Smooth muscle cell (in vitro differentiated cells): Measurements from ENCODE around the gene SLIT3. TPM values are rescaled to one million over a fixed set of nuclear protein-coding genes. Genes with fewer than 3 reads are reported as not detected.

Experiments
- DNase-seq: peaks from one replicate; lab custom pipeline; 2025; ENCODE audit not compliant: unreplicated experiment; lab: John Stamatoyannopoulos, UW
- H2AFZ ChIP-seq: fragments of 200-600 bp; sonication (generic); 2 replicates; pipeline ENCODE4 v1.6.0; 2016; ENCODE audit warnings: antibody characterized with exemption, low read depth, mild to moderate bottlenecking
- H3F3A ChIP-seq: fragments of 200-600 bp; sonication (generic); 2 replicates; pipeline ENCODE4 v1.6.0; 2017; ENCODE audit warnings: antibody characterized with exemption, low read depth
- H3K27ac ChIP-seq: fragments of 200-600 bp; sonication (generic); 2 replicates; pipeline ENCODE4 v1.5.1; 2016; ENCODE audit warnings: low read depth, mild to moderate bottlenecking
- H3K27me3 ChIP-seq: fragments of 200-600 bp; sonication (generic); 2 replicates; pipeline ENCODE4 v1.6.1; 2016; ENCODE audit warnings: low read depth, mild to moderate bottlenecking
- H3K36me3 ChIP-seq: fragments of 200-600 bp; sonication (generic); 2 replicates; pipeline ENCODE4 v1.5.1; 2016; ENCODE audit warnings: low read depth
- H3K4me1 ChIP-seq: fragments of 200-600 bp; sonication (generic); 2 replicates; pipeline ENCODE4 v1.5.1; 2016; ENCODE audit warnings: low read depth
- H3K4me2 ChIP-seq: fragments of 200-600 bp; sonication (generic); 2 replicates; pipeline ENCODE4 v1.6.0; 2016; ENCODE audit warnings: mild to moderate bottlenecking
- H3K4me3 ChIP-seq: fragments of 200-600 bp; sonication (generic); 2 replicates; pipeline ENCODE4 v1.5.1; 2016; ENCODE audit warnings: mild to moderate bottlenecking
- H3K79me2 ChIP-seq: fragments of 200-600 bp; sonication (generic); 2 replicates; pipeline ENCODE4 v1.6.0; 2016; ENCODE audit warnings: low read depth, mild to moderate bottlenecking
- H3K9ac ChIP-seq: fragments of 200-600 bp; sonication (generic); 2 replicates; pipeline ENCODE4 v1.6.0; 2016; ENCODE audit warnings: low read depth
- H3K9me3 ChIP-seq: fragments of 200-600 bp; sonication (generic); replicated peaks from 2 replicates; pipeline ENCODE4 v1.5.1; 2016; ENCODE audit warnings: low read depth
- H4K20me1 ChIP-seq: fragments of 200-600 bp; sonication (generic); 2 replicates; pipeline ENCODE4 v1.6.0; 2016; ENCODE audit warnings: low read depth
- WGBS: methylation state at CpG from one replicate; pipeline ENCODE4 v1.1.7; 2016; ENCODE audit warnings: low lambda C conversion rate; 5-methylcytosine and 5-hydroxymethylcytosine counted together
- polyA plus RNA-seq: library from polyadenylated mRNA; unstranded; fragments of >200 nt; fragmentation: Nextera tagmentation; extraction: Ambion mirVana; gene quantifications from 2 replicates; pipeline ENCODE4 v1.2.1, GENCODE V29; 2016
- total RNA-seq: library from RNA; depleted of rRNA; stranded (reverse); fragments of >200 nt; gene quantifications from 2 replicates; pipeline ENCODE4 v1.2.3, GENCODE V29; 2014
- TF ChIP-seq, protein P1 (sequence below): fragments of 200-600 bp; sonication (generic); IDR thresholded peaks from 2 replicates; pipeline ENCODE4 v1.5.1; 2017; ENCODE audit warnings: borderline replicate concordance, mild to moderate bottlenecking, antibody characterized with exemption; ENCODE audit not compliant: insufficient read depth, poor library complexity, severe bottlenecking

Gene SLIT3
- total and polyA plus RNA-seq, 2 experiments from 2014 or later = 25.4 to 29.5 TPM

DNA sequence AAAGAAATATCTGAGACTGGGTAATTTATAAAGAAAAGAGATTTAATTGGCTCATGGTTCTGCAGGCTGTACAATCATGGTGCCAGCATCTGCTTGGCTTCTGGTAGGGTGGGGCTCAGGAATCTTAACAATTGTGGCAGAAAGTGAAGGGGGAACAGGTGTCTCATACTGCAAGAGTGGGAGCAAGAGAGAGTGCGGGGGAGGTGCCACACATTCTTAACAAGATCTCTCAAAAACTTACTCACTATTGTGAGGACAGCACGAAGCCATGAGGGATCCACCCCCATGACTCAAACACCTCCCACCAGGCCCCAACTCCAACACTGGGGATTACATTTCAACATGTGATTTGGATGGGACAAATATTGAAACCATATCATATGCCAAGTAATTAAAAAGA is 651.6 kb downstream of the SLIT3 start:
- peaks cover 11% of the 10 kb centered on the region for H3F3A ChIP-seq
- no peaks in the 10 kb centered on the region for H3K79me2 ChIP-seq
- H3K36me3 ChIP-seq = no peaks in the 10 kb centered on the region
- 60% methylated on average over 2 of the region's 2 CpGs for WGBS
- no peak overlapping the region for H3K9ac ChIP-seq
- no peak overlapping the region for H2AFZ ChIP-seq
- peaks cover 11% of the 10 kb centered on the region for H3K4me1 ChIP-seq
- no peak overlapping the region for H3K27ac ChIP-seq
- H3K4me3 ChIP-seq = no peak overlapping the region
- TF ChIP-seq, protein P1, sequence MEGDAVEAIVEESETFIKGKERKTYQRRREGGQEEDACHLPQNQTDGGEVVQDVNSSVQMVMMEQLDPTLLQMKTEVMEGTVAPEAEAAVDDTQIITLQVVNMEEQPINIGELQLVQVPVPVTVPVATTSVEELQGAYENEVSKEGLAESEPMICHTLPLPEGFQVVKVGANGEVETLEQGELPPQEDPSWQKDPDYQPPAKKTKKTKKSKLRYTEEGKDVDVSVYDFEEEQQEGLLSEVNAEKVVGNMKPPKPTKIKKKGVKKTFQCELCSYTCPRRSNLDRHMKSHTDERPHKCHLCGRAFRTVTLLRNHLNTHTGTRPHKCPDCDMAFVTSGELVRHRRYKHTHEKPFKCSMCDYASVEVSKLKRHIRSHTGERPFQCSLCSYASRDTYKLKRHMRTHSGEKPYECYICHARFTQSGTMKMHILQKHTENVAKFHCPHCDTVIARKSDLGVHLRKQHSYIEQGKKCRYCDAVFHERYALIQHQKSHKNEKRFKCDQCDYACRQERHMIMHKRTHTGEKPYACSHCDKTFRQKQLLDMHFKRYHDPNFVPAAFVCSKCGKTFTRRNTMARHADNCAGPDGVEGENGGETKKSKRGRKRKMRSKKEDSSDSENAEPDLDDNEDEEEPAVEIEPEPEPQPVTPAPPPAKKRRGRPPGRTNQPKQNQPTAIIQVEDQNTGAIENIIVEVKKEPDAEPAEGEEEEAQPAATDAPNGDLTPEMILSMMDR = no peak
- no peaks in the 10 kb centered on the region for H3K9me3 ChIP-seq
- no peaks in the 10 kb centered on the region for H4K20me1 ChIP-seq
- H3K4me2 ChIP-seq = no peak overlapping the region
- DNase-seq = no peak
- H3K27me3 ChIP-seq = no peaks in the 10 kb centered on the region

- Histone ChIP-seq H3K4me1 (peaks cover 6% of the 10 kb centered on the region), H3K27ac (peak overlapping the region; percentile 29), H3K36me3 (no peaks in the 10 kb centered on the region), H3K4me3 (no peak overlapping the region), H4K20me1 (no peaks in the 10 kb centered on the region), H2AFZ (no peak overlapping the region), H3K4me2 (no peak overlapping the region), H3K27me3 (no peaks in the 10 kb centered on the region), H3F3A (peaks cover 11% of the 10 kb centered on the region), H3K9ac (no peak overlapping the region), H3K9me3 (no peaks in the 10 kb centered on the region), H3K79me2 (no peaks in the 10 kb centered on the region)
- WGBS = 88% methylated on average over 1 of the region's 1 CpG
- TF ChIP-seq, protein P1 = no peak
- no peak for DNase-seq
Observed at GRCh38 chr5:168648576-168648975, 652.4 kb downstream of the SLIT3 start.

DNA sequence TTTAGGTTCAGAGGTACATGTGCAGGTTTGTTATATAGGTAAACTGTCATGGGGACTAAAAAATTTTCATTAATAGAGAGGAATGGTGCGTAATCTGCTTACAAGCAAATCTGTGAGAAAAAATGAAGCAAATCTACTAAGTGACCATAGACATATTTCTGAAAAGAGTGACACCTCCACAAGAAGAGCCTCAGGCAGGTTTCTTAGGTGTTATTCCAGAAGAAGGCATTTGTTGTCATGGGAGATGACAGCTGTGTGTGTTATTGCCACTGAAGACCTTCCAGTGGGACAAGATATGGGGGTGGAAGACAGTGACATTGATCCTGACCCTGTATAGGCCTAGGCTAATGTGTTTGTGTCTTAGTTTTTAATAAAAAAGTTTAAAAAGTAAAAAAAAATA is 652.9 kb downstream of the SLIT3 start:
- H3K9me3 ChIP-seq = no peaks in the 10 kb centered on the region
- no peaks in the 10 kb centered on the region for H3K36me3 ChIP-seq
- no peaks in the 10 kb centered on the region for H3K79me2 ChIP-seq
- TF ChIP-seq, protein P1 = no peak
- H4K20me1 ChIP-seq = no peaks in the 10 kb centered on the region
- H3K4me1 ChIP-seq = peaks cover under 1% of the 10 kb centered on the region
- H3K4me3 ChIP-seq = no peak overlapping the region
- no peak overlapping the region for H2AFZ ChIP-seq
- no peak overlapping the region for H3K27ac ChIP-seq
- H3K9ac ChIP-seq = no peak overlapping the region
- 93% methylated on average over 1 of the region's 1 CpG for WGBS
- no peak for DNase-seq
- peaks cover 5% of the 10 kb centered on the region for H3F3A ChIP-seq
- no peak overlapping the region for H3K4me2 ChIP-seq
- H3K27me3 ChIP-seq = no peaks in the 10 kb centered on the region

DNA sequence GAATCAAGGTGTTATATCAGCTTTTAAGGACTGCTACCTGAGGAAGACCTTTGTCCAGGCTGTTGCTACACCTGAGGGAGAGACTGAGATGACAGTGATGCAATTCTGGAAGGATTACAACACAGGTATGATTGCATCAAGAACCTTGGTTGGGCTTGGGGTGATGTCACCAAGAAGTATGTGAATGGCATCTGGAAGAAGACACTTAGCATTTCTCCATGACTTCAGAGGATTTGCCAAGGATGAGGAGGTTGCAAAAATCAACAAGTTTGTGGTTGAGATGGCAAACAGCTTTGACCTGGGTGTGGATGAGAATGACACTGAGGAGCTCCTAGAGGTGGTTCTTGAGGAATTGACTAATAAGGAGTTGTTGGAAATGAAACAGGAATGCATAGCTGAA is 653.9 kb downstream of the SLIT3 start:
- H2AFZ ChIP-seq = no peak overlapping the region
- H3F3A ChIP-seq = no peaks in the 10 kb centered on the region
- no peaks in the 10 kb centered on the region for H3K27me3 ChIP-seq
- TF ChIP-seq, protein P1 = no peak
- no peak overlapping the region for H3K9ac ChIP-seq
- no peaks in the 10 kb centered on the region for H3K36me3 ChIP-seq
- H3K4me3 ChIP-seq = no peak overlapping the region
- DNase-seq = no peak
- H3K27ac ChIP-seq = peak overlapping the region; percentile 57
- H4K20me1 ChIP-seq = no peaks in the 10 kb centered on the region
- no peaks in the 10 kb centered on the region for H3K9me3 ChIP-seq
- H3K79me2 ChIP-seq = no peaks in the 10 kb centered on the region
- no peaks in the 10 kb centered on the region for H3K4me1 ChIP-seq
- H3K4me2 ChIP-seq = no peak overlapping the region
